HG03060 (cell line): ENCODE results near the gene TLNRD1.
"Not testable (repeated sequence)": the region's sequence is repeated elsewhere in the genome, so short reads cannot be mapped to it uniquely, and the experiment has no call there.

Source experiments
- ATAC-seq: cut with Tn5 transposase; IDR thresholded peaks from one replicate; pipeline ENCODE4 v1.9.1; 2021; ENCODE audit warnings: low read depth, moderate number of reproducible peaks; ENCODE audit not compliant: unreplicated experiment

Gene TLNRD1

DNA sequence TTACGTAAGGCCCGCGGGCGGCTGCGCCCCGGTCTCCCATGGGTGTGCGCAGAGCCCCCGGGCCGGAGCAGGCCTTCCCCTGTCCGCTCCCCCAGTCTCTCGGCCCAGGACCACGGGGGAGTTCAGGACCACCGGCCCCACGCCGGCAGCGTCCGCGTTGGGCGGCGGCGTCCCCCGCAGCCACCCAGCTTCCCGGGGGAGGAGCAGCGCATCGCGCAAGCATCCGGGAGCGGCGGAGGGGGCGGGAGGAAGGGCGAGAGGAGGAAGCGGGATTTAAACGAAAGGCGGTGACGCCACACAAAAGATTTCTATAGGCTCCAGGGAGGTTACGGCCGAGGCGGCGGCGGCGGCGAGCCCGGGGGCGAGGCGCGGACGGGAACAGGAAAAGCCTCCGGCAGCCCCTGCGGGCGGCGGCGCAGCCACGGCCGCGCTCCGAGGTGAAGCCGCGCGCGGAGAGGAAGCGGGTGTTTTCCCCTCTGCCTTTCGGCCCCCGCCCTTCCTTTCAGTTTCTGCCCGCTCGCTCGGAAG is at the start of gene TLNRD1:
TSS of gene TLNRD1 (plus strand) at position 300 of the 528 bp plus-strand sequence. CDS start 1,349 bp downstream, outside the sequence.
- ATAC-seq: no peak

DNA sequence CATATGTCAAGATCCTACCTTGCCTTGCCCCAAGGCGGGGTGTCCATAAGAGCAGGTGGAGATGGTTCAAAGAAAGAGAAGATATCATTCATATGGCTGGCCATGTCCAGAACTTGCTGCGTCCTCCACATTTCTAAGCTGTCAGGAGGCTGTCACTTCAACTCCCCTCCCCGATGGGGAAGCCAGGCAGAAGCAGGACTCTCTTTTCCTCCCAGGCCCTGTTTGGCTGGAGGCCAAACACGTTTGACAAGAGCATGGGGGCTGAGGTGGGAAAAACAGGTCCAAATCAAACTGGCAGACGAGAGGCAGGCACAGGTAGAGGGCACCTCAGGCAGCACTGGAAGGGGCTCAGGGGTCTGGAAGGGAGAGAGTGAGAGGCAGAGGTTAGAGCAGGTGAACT is 48.8 kb upstream of the TLNRD1 start:
- ATAC-seq: no peak

DNA sequence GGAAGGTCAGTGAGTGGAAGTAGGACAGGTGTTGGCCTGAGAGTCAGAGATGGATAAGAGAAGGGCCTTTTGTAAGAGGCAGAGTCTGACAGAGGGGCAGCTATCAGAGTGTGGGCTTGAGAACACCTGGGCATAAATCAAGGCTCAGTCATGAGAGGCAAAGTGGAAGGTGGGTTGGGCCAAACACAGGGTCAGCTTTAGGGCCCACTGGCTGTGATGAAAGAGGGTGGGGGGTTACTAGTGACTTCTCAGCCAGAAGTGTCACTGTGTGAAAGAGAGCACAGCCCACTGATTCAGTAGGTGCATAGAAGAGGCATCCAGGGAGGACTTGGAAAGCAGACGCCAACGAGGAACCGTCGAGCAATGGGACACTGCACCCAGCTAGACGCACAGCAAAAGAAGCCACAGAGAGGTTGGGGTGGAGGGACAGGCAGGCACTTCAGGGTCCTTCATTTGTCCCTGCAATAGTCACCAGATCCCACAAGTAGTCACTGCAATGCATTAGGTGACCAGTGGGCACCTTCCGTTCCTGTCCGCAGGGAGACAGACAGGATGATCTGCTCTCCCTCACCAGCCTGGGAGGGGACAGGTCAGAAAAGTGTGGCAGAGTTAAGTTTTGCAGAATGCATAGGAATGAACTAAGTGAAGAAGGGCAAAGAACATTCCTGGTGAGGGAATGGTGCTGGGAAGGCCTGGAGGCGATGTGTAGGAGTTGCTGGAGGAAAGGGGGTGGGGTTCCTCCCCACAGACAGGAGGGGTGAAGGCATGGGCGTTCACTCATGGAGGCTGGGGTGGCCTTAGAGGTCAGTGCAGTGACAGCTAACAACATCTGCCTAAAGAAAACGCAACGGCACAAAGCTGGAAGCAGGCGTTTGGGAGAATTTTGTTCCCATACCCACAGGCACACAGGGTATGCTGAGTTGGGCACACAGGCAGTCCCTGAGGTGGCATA is 47.4 kb upstream of the TLNRD1 start:
- no peak for ATAC-seq

DNA sequence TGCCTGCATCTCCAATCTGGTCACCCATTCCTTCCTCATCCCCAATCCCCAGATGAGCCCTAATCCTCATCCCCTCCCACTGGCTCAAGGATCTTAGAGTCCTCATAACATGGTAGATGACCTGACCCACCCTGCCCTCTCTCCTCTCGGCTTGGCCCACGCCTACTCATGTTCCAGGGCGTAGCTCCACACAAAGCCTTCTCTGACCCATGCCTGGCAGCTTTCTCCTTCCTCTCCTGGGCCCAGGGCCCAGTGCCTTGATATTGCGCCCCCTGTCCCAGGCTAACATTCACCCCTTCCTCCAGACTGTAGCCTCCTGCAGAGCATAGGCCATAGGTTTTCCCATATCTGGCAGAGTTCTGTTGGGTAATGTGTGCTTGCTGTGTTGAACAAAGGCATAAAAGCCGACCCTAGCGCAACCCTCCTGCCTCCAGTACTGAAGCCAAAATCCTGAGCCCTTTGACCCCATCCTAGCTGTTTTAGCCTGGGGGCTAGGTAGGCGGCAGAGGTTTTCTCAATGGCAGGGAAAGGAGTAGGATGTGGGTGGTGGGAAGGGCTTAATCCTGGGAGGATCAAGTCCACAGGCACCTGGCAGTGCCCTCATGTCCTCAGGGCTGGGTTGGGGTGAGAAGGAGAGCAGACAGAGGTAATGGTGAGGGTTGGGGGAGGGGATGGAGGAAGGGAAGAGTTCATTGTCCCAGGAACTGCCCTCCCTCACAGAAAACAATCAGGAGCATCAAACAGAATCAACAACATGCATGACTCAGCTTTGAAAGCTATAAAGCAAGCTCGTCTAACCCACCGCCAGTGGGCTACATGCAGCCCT is 46.6 kb upstream of the TLNRD1 start:
- no peak for ATAC-seq

DNA sequence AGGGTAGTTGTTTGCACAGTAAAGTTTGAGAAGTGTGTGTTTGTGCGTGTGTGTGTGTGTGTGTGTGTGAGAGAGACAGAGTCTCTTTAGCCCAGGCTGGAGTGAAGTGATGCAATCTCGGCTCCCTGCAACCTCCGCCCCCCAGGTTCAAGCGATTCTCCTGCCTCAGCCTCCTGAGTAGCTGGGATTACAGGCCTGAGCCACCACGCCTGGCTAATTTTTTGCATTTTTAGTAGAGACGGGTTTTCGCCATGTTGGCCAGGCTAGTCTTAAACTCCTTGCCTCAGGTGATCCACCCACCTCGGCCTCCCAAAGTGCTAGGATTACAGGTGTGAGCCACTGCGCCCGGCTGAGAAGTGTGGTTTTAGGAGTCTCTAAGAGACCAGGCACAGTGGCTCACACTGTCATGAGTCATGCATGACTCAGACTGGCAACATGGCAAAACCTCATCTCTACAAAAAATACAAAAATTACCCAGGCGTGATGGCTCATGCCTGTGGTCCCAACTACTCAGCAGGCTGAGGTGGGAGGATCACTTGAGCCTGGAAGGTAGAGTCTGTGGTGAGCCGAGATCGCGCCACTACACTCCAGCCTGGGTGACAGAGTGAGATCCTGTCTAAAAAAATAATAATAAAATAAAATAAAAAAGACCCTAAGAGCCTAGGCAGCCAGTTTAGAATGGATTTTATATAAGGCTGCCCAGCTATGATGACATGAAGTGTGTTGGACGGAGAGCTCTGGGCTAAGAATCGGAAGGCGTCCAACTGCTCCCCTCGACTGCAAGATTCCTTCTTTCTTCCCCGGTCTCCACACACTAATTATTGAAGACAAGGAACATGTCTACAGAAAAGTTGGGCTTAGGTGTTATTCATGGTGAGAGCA is 44.9 kb upstream of the TLNRD1 start:
- not testable (repeated sequence) for ATAC-seq

DNA sequence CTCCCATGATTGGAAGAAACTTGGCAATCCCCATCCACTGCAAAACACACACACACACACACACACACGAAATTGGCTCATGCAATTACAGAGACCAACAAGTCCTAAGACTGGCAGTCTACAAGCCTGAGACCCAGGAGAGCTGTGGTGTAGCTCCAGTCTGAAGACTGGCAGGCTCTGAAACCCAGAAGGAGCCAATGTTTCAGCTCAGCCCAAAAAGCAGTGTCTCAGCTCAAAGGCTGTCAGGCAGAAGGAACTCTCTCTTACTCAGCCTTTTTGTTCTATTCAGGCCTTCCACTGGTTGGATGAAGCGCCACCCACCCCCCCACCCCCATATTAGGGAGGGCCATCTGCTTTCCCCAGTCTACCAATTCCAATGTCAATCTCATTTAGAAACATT is 43.2 kb upstream of the TLNRD1 start:
- ATAC-seq: no peak

DNA sequence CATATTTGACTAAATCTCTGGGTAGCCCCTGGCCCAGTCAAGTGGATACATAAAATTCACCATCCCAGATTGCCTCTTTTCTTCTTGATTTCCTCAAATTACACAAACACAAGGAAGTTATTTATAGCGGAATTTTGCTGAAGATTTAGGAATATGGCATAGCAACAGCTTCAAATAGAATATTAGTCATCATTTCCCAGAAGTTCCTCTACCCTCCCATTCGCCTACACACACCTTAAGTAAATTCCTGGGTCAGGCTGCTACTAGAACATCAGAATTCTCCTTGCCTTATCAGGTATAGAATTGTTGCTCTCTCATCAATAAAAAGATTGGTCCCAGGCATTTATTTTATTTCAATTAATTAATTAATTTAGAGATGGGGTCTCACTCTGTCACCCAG is 42.7 kb upstream of the TLNRD1 start:
- ATAC-seq: no peak

DNA sequence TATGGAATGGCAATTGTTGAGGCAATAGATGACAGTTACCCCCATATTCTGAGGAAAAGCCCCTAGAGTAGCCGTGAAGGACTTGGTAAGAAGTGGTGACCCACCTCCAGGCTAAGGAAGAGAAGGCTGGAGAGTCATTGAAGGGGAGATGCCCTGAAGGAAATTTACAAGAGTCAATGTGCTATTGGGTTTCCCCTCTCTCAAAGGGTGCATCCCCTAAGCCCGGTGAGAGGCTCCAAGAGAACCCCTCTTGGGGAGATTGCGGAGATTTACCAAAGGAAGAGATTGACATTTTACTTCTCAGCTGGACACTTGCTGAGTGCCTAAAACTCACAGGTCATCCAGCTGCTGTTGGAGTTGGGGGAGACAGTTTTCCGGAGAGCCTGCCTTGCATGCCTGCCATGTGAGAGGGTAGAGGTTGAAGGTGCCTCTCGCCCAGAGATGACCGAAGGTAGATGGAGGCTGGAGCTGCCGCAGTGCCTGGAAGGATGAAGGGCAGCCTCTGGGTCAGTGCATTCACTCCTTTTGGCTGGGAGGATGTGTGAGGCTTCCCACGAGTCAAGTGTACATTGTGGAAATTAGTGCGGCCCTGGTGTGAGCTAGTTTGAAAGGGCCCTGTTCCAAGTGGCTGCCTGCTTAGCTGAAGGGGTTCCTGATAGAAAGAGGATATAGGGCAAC is 41.8 kb upstream of the TLNRD1 start:
- ATAC-seq: no peak

DNA sequence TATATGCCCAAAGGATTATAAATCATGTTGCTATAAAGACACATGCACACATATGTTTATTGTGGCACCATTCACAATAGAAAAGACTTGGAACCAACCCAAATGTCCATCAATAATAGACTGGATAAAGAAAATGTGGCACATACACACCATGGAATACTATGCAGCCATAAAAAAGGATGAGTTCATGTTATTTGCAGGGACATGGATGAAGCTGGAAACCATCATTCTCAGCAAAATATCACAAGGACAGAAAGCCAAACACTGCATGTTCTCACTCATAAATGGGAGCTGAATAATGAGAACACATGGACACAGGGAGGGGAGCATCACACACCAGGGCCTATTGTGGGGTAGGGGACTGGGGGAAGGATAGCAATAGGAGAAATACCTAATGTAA is 35.3 kb upstream of the TLNRD1 start:
- ATAC-seq: not testable (repeated sequence)

DNA sequence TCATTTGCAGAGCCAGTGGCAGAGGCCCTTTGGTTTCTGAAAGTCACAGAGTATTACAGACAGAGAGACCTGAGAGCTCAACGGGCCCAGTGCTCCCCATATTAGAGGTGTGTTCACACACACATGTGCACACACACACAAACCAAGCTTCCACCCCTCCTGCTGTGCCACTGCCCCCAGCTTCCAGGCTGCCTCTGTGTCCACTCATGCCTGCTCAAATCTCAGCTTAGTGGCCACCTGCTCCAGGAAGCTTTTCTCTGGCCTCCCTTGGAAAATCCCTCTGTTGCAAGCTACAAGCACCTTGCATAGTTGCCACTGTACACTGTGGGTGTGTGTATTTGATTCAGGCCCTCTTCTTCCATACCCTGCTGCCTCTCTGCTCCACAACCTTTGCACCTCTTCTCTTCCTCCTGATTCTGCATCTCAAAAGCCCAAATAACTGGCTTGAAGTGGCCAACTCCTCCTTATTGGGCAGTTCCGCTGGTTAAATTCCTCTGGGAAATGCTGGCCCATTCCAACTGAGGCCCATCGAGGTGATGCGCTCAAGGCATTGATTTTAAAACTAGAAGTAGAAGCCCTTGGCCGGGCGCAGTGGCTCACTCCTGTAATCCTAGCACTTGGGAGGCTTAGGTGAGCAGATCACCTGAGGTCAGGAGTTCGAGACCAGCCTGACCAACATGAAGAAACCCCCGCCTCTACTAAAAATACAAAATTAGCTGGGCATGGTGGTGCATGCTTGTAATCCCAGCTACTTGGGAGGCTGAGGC is 34.1 kb upstream of the TLNRD1 start:
- ATAC-seq: no peak

DNA sequence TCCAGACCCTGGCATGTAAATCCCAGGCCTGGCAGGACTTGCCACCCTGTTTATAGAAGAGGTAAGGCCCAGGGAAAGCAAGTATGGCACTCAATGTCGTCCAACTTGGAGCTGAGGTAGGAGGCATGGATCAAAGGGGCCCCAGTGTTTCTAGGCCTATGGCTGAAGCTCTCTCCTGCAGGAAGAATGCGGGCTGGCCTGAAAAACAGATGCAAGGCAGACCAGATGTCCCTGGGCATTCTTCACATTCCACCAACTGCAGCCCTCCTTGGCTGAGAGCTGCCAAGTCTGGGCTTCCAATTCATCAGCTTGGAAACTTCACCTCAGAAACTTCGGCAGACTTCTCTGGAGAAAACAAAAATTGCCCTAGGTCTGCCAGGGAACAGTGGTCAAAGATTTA is 33.3 kb upstream of the TLNRD1 start:
- ATAC-seq: no peak

DNA sequence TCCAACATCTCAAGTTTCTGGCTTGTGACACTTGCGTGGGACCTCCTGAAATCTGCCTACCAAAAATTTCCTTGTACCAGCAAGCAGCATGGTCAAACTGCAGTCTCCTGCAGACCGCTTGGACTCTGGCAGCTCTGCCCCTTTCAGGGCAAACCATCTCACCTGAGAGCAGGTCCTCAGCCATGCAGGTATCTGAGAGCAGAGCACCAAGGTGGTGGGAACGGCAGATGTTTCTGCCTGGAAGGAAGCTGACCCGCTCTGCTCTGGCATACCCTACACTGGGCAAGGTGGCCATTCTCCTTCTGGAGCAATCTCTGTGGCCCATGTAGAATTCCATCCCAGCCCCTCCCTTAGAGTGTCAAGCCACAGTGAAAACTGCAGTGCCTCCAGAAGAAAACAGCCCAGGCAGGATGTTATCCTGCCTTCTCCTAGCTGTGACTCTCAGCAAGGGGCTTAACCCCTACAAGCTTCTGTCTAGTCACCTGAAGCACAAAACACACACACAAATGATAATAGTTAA is 32.7 kb upstream of the TLNRD1 start:
- ATAC-seq: no peak

DNA sequence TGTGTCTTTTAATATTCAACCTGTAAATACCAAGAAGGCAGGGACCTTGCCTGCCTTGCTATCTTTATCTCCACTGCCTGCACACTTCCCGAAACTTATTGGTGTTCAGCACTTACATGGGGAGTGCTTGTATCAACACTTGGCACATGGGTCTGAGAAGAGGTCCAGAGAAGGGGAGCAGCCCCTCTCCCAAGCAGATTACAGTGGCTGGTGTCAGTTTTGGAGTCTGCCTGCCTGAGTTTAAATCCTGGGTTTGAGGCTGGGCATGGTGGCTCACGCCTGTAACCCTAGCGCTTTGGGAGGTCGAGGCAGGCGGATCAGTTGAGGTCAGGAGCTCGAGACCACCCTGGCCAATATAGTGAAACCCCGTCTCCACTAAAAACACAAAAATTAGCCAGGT is 31.4 kb upstream of the TLNRD1 start:
- no peak for ATAC-seq

DNA sequence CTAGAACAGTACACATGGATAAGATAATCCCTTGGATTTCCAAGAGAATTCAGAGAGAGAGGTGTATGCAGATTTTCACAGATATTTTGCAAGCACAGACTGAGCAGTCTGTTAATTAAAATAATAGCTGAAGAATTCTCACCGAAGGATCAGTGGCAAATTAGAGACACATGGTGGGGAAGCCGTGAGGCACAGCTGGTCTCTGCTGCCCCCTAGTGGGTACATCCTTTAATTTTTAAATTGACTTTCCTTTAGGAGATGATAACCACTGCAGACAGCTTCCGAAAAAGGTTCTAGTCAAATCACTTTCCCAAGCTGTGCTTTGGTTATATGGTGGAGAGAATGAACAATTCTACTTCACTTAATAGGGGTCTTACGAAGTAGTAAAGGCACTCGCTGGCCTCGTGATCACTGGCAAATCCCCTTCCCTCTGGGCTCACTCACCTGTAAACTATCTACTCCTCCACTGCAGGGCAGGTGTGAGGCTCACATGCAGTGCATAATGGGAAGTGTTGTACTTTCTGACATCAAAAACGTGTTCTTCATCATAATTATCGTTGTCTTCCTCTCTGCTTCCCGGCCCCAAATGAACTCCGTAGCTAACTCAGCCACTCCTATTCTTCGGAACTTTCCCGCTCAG is 30.6 kb upstream of the TLNRD1 start:
- no peak for ATAC-seq

DNA sequence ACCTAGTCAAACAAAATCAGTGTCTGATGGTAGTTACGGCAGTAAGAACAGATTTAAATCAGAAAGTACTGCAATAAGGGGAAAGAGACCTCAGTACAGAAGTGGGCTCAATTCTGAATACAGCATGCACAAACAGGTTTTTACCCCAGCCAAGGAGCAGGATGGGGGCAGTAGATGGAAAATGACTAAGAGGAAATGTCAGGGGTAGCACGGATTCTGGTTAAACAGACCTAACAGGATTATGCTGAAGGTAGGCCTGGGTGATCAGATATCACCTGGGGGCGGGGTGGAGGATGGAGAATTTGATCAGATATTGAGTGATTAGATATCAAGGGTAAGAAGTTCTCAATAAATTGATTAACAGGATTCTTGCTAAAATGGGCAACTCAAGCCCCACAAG is 30.1 kb upstream of the TLNRD1 start:
- ATAC-seq: no peak

DNA sequence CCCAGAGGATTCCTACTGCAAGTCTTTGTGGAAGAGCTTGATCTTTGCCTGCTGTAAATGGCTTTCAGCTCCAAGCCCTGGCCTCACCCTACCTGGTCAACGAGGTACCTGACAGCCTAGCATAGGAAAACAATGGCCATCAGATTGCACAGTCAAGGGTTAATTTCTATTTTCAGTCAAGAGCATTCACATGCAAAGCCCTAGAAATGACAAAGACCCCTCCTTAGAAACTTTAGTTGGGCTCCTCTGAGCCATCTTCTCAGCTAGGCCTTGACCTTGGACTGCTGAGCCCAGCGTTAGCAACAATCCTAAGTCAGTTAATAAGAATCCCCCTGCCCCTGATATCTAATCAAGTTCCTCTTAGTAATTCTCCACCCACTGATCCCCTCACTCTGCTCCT is 29.6 kb upstream of the TLNRD1 start:
- ATAC-seq: no peak

DNA sequence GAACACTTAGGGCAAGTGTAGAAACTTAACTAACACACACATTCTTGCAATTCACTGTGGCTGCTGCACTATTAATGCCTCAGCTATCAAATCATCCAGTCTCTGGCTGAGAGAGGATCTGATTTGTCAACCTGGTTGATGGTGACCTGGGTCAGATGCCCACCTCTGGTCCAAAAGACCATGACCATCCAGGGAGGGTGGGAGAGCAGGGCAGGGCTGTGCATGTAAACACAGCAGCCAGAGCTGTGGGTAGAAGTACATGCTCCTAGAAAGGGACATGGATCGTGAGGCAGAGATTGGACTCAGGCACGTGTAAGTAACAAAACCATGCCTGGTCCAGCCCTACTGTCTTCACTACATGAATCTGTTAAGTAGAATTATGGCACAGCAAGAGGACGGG is 28.4 kb upstream of the TLNRD1 start:
- no peak for ATAC-seq

DNA sequence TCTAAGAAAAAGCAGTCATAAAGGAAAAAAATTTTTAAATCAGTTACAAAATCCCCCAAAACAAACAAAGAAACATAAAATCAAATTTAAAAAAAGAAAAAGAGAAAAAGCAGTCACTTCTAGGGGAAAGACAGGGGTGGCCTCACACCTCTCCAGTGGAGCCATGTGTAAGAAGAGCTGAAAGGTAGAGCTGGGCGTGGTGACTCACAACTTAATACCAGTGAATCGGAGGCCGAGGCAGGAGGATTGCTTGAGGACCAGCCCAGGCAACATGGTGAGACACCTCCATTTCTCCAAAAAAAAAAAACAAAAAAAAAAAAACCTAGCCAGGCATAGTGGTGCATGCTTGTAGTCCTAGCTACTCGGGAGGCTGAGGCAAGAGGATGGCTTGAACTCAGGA is 25.8 kb upstream of the TLNRD1 start:
- no peak for ATAC-seq
